Esophagus squamous epithelium (tissue), 4 donors: Measurements from ENCODE around the gene PRR14.
A peak's percentile ranks its signal among the peaks of the same experiment; 100 is the strongest.

Experiments used
- POLR2A ChIP-seq, 4 donors: fragments of 450-650 bp; IDR thresholded peaks; one replicate each; pipeline ENCODE4 v1.6.1; 2017; ENCODE audit warnings: antibody characterized with exemption in 4 of 4, mild to moderate bottlenecking in 4 of 4, moderate library complexity in 3 of 4
- TF ChIP-seq, protein P1 (sequence below), 6 experiments: fragments of 450-650 bp in 4 of 6; fragments of 200-600 bp in 2 of 6; sonication (generic) in 2 of 6; IDR thresholded peaks; one replicate each; pipeline ENCODE4 v1.5.1; 2016 to 2019; ENCODE audit warnings: antibody characterized with exemption in 6 of 6, mild to moderate bottlenecking in 4 of 6, moderate library complexity in 4 of 6

DNA sequence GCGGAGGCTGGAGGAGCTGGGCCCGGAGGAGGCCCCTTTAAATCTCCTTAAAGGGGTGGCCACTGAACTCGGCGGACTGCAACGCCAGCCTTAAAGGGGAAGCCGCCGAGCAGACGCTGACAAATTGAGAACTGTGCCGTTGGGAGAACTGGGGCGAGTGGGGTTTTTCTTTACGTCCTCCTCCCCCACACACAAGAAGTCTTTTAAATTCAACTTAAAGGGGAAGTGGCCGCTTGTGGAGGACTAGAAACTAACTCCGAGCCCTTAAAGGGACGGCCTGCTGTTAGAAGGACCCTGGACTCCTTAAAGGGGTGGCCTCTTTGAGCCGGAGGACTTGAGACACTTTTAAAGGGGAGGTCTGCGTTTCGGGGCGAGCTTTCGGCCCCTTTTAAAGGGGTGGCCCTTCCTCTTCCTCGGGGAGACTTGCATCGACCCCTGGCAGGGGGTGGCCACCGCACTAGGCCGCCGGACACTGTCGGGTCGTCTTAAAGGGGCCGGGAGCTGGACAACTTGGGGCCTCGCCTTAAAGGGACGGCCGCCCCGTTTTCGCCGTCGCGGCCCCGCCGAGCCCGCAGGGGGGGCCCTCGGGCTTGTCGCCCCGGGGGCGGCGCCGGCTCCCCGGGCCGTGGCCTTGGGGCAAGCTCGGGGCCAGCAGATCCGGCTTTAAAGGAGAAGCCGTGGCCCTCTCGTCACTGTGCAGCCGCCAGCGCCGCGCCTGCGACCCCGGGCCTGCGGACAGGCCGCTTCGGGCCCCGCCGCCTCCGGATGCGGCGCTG, 8.2 kb downstream of the PRR14 start:
- TF ChIP-seq POLR2A (IDR thresholded peaks at IDR 0.05): peak in 1 of 4 donors; percentile 58
- TF ChIP-seq, protein P1, sequence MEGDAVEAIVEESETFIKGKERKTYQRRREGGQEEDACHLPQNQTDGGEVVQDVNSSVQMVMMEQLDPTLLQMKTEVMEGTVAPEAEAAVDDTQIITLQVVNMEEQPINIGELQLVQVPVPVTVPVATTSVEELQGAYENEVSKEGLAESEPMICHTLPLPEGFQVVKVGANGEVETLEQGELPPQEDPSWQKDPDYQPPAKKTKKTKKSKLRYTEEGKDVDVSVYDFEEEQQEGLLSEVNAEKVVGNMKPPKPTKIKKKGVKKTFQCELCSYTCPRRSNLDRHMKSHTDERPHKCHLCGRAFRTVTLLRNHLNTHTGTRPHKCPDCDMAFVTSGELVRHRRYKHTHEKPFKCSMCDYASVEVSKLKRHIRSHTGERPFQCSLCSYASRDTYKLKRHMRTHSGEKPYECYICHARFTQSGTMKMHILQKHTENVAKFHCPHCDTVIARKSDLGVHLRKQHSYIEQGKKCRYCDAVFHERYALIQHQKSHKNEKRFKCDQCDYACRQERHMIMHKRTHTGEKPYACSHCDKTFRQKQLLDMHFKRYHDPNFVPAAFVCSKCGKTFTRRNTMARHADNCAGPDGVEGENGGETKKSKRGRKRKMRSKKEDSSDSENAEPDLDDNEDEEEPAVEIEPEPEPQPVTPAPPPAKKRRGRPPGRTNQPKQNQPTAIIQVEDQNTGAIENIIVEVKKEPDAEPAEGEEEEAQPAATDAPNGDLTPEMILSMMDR (IDR thresholded peaks at IDR 0.05): no peak
